HEK293 (cell line): ENCODE data around the gene KCTD19.

Source experiments
- CTCF ChIP-seq: fragments of 450-650 bp; formaldehyde crosslinking; IDR thresholded peaks from 2 replicates; pipeline ENCODE4 v1.5.1; 2016; ENCODE audit warnings: missing biosample characterization, missing genetic modification characterization
- PRDM2 ChIP-seq: fragments of 450-650 bp; formaldehyde crosslinking; IDR thresholded peaks from 2 replicates; pipeline ENCODE4 v1.5.1; 2016; ENCODE audit warnings: missing biosample characterization, missing genetic modification characterization, borderline replicate concordance
- ZNF24 ChIP-seq: fragments of 450-650 bp; formaldehyde crosslinking; IDR thresholded peaks from 2 replicates; pipeline ENCODE4 v1.5.1; 2016; ENCODE audit warnings: missing biosample characterization, missing genetic modification characterization
- ZNF274 ChIP-seq, 2 experiments: fragments of 200-500 bp in 1 of 2; fragments of 450-650 bp in 1 of 2; sonication (Bioruptor generic) in 1 of 2; formaldehyde crosslinking in 1 of 2; IDR thresholded peaks; 2 replicates each; pipeline versions ENCODE4 v1.5.1 to v1.6.1; 2014 to 2016; ENCODE audit warnings: borderline replicate concordance in 1 of 2, inconsistent platforms in 1 of 2, low read length in 1 of 2, missing biosample characterization in 1 of 2, missing genetic modification characterization in 1 of 2
- ZNF398 ChIP-seq: fragments of 450-650 bp; formaldehyde crosslinking; IDR thresholded peaks from 2 replicates; pipeline ENCODE4 v1.5.1; 2017; ENCODE audit warnings: missing biosample characterization, missing genetic modification characterization

- no peak for TF ChIP-seq PRDM2 (tag by site-specific recombination)
- no peak for TF ChIP-seq CTCF (tag by site-specific recombination)
- no peak for TF ChIP-seq ZNF274 (IDR thresholded peaks at IDR 0.05; ENCODE audit: low read length)
- TF ChIP-seq ZNF274 (tag by site-specific recombination; IDR thresholded peaks at IDR 0.05; ENCODE audit: borderline replicate concordance), result no peak
- no peak for TF ChIP-seq ZNF398 (tag by site-specific recombination)
- no peak for TF ChIP-seq ZNF24 (tag by site-specific recombination)
These were observed 35.1 kb downstream of the KCTD19 start for GRCh38 chr16:67291461-67291860.
